NB4 (cell line): ENCODE results near the gene MGMT.

Experiments
- CTCF ChIP-seq: IDR thresholded peaks from one replicate; pipeline ENCODE4 v1.5.1; 2012; ENCODE audit warnings: low read depth, low read length
- POLR2A ChIP-seq: IDR thresholded peaks from 2 replicates; pipeline ENCODE4 v1.6.1; 2011; ENCODE audit warnings: mild to moderate bottlenecking; ENCODE audit not compliant: insufficient read length; ENCODE audit errors: extremely low read depth

GRCh38 chr10:129500617-129501339, 33.7 kb downstream of the MGMT start:
- TF ChIP-seq CTCF (no peak), POLR2A (no peak)
